ENCODE data around the gene CBLL1.

DNA sequence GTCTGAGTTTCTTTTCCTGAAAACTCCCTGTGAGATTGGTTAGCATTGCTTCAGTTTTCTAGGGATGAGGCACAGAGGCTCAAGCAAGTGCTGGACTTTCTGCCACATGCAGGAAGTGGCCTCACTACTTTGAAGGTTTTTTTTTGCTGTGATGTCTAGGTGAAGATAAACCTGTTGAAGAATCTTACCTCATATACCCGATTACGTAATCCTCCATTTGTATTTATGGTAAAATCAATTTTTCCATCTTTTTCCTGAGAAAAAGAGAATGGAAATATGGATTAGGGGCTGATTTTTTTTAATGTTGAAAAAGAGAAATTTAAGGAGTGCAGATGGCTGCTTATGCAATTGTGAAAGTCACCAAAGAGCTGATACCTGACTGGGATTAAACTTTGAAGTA is 23.4 kb downstream of the CBLL1 start:
- no peak for TF ChIP-seq POLR2A (IDR thresholded peaks at IDR 0.05; ENCODE audit: borderline replicate concordance, extremely low read depth, insufficient read depth, insufficient read length)
- TF ChIP-seq YY1 (IDR thresholded peaks at IDR 0.05; ENCODE audit: extremely low read depth, insufficient replicate concordance, low read depth, low read length), result no peak
- no peak for TF ChIP-seq EZH2 (IDR thresholded peaks at IDR 0.05)
- TF ChIP-seq, protein P1, sequence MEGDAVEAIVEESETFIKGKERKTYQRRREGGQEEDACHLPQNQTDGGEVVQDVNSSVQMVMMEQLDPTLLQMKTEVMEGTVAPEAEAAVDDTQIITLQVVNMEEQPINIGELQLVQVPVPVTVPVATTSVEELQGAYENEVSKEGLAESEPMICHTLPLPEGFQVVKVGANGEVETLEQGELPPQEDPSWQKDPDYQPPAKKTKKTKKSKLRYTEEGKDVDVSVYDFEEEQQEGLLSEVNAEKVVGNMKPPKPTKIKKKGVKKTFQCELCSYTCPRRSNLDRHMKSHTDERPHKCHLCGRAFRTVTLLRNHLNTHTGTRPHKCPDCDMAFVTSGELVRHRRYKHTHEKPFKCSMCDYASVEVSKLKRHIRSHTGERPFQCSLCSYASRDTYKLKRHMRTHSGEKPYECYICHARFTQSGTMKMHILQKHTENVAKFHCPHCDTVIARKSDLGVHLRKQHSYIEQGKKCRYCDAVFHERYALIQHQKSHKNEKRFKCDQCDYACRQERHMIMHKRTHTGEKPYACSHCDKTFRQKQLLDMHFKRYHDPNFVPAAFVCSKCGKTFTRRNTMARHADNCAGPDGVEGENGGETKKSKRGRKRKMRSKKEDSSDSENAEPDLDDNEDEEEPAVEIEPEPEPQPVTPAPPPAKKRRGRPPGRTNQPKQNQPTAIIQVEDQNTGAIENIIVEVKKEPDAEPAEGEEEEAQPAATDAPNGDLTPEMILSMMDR (IDR thresholded peaks at IDR 0.05 in 2 of 3, conservative IDR thresholded peaks at IDR 0.05 in 1 of 3; ENCODE audit: borderline replicate concordance in 1 of 3, insufficient read depth in 1 of 3, low read depth in 2 of 3, low read length in 2 of 3), result no peak
- no peak for TF ChIP-seq ATF3 (IDR thresholded peaks at IDR 0.05)
